IgD-negative memory B cell (primary cell): Measurements from ENCODE around the gene TRIM38. TPM values are rescaled to one million over a fixed set of nuclear protein-coding genes. Genes with fewer than 3 reads are reported as not detected.
"Not testable (repeated sequence)": the region's sequence is repeated elsewhere in the genome, so short reads cannot be mapped to it uniquely, and the experiment has no call there.

Experiments used
- H3K27ac Mint-ChIP-seq, 3 donors: one replicate each; pipeline ENCODE4 v1.8.0; 2020 to 2022; ENCODE audit warnings: mild to moderate bottlenecking in 3 of 3, mixed read lengths in 3 of 3, moderate library complexity in 1 of 3
- H3K27me3 Mint-ChIP-seq: one replicate; pipeline ENCODE4 v1.8.0; 2021; ENCODE audit warnings: mixed read lengths
- H3K36me3 Mint-ChIP-seq: one replicate; pipeline ENCODE4 v1.8.0; 2020; ENCODE audit warnings: mild to moderate bottlenecking, mixed read lengths
- H3K4me1 Mint-ChIP-seq, 3 donors: one replicate each; pipeline ENCODE4 v1.8.0; 2020 to 2022; ENCODE audit warnings: mixed read lengths in 3 of 3, mild to moderate bottlenecking in 1 of 3
- H3K4me3 Mint-ChIP-seq, 4 donors: one replicate each; pipeline ENCODE4 v1.8.0; 2020 to 2022; ENCODE audit warnings: mild to moderate bottlenecking in 4 of 4, mixed read lengths in 4 of 4, moderate library complexity in 3 of 4
- H3K9me3 Mint-ChIP-seq, 3 donors: one replicate each; pipeline ENCODE4 v1.8.0; 2020 to 2021; ENCODE audit warnings: mixed read lengths in 3 of 3, mild to moderate bottlenecking in 1 of 3
- polyA plus RNA-seq: library from polyadenylated mRNA; unstranded; fragments of 300-500 nt; fragmentation: Illumina TruSeq; gene quantifications from one replicate; pipeline ENCODE4 v1.2.3, GENCODE V29; 2021

The TRIM38 gene
- polyA plus RNA-seq, 1 donor from 2014 or later: 23.7 TPM

- Mint-ChIP-seq H3K36me3 (peaks cover 4% of the 10 kb centered on the region), H3K27ac (no peak overlapping the region), H3K9me3 (no peaks in the 10 kb centered on the region), H3K27me3 (no peaks in the 10 kb centered on the region), H3K4me1 (peaks cover 16 to 29% (median 29%) of the 10 kb centered on the region in 3 donors), H3K4me3 (peak overlapping the region in 1 of 4 donors; percentile 20)
These were observed 35.3 kb downstream of the TRIM38 start for GRCh38 chr6:25997921-25998320.

DNA sequence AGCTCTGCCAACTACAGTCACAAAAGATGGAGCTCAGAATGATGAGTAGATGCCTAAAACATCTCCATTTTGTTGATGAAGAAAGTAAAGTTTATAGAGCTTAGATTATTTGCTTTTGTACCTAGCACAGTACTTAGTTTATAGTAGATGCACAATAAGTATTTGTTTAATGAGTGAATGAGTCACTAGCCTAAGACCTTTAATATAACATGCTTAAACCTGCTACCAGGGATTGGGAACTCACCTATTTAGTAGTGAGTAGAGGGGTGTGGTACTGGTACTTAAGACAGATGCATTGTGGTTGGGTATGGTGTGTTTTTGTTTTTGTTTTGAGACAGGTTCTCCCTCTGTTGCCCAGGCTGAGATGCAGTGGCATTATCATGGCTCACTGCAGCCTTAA, 35.8 kb downstream of the TRIM38 start:
- H3K27ac Mint-ChIP-seq: no peak overlapping the region
- H3K9me3 Mint-ChIP-seq: no peaks in the 10 kb centered on the region
- H3K4me1 Mint-ChIP-seq: peaks cover 16 to 31% (median 29%) of the 10 kb centered on the region in 3 donors
- H3K36me3 Mint-ChIP-seq: peaks cover 5% of the 10 kb centered on the region
- no peaks in the 10 kb centered on the region for H3K27me3 Mint-ChIP-seq
- no peak overlapping the region for H3K4me3 Mint-ChIP-seq

DNA sequence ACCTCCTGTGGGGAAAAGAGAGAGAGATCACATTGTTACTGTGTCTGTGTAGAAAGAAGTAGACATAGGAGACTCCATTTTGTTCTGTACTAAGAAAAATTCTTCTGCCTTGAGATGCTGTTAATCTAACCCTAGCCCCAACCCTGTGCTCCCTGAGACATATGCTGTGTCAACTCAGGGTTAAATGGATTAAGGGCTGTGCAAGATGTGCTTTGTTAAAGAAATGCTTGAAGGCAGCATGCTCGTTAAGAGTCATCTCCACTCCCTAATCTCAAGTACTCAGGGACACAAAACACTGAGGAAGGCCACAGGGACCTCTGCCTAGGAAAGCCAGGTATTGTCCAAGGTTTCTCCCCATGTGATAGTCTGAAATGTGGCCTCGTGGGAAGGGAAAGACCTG, 36.6 kb downstream of the TRIM38 start:
- H3K4me3 Mint-ChIP-seq, H3K27ac Mint-ChIP-seq: not testable (repeated sequence)

DNA sequence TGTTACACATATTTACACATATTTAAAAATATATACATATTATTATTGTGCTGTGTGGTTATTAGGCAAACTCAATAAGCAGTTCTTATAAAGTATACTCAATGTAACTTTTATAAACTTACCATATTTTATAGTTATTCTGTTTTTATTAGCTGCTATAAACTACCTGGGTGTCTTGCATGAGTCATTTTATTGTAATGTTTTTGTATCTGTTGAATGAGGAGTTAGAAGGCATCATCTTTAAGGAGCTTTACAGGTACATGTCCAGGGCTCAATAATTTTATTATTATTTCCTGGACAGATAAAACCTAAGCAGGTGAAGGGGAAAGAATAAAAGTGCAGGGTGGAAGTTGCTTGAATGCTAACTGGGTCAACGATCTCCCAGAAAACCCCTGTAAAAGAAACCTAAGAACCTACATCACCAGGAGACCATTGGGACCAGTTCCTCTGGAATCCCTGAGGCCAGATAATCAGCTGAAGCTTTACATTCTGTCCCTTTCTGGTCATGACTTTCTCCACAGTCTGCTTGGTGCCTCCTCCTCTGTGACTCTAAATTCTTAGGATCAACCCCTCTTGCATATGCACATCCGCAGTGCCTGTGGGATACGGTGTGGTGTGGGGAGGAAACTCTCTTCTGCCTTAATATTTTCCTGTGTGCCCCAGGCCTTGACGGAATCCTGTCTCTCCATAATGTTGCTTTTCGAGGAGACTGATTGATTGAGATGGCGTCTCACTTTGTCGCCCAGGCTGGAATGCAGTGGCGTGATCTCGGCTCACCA, 38.0 kb downstream of the TRIM38 start:
- Mint-ChIP-seq H3K27ac (peak overlapping the region in 1 of 3 donors; percentile 90), H3K4me1 (peaks cover 7 to 21% (median 16%) of the 10 kb centered on the region in 3 donors), H3K9me3 (no peaks in the 10 kb centered on the region), H3K27me3 (no peaks in the 10 kb centered on the region), H3K4me3 (no peak overlapping the region), H3K36me3 (peaks cover 8% of the 10 kb centered on the region)

More for the DNA sequence above, 36.6 kb downstream of the TRIM38 start:
- not testable (repeated sequence) for H3K36me3 Mint-ChIP-seq, H3K9me3 Mint-ChIP-seq, H3K27me3 Mint-ChIP-seq
- peaks cover 10 to 26% (median 21%) of the 10 kb centered on the region in 3 donors for H3K4me1 Mint-ChIP-seq

DNA sequence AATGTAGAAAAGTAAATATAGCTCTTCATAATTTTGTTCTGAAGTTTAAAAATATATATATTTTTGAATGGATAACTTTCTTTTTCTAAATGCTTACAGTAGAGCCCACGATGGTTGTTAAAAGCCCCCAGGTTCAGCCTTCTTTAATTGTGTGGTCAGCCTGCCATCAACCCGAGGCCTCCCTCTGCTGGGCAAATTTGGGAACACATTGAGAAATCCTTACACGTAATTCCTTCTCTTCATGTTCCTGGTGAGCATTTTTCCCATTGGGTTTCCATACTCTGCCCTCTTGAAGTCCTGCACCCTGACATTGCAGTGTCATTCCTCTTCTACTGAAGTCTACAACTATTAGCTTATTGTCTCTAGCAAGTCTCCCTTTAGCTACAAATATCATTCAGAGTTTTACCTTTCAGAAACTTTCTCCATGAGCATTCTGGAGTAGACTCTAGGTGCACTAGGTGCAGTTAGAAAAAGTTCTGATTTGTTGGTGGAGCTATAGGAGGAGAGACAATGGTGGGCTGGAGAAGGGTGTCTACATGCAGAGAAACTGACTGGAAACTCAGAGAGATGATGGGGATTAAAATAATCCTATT, 40.6 kb downstream of the TRIM38 start:
- Mint-ChIP-seq H3K27ac (no peak overlapping the region), H3K9me3 (no peaks in the 10 kb centered on the region), H3K4me1 (peaks cover 0 to 5% (median 2%) of the 10 kb centered on the region in 3 donors), H3K27me3 (no peaks in the 10 kb centered on the region), H3K36me3 (peaks cover 10% of the 10 kb centered on the region), H3K4me3 (no peak overlapping the region)

GRCh38 chr6:26006086-26006939, 43.7 kb downstream of the TRIM38 start:
- Mint-ChIP-seq H3K36me3 (peaks cover 7% of the 10 kb centered on the region), H3K4me3 (no peak overlapping the region), H3K9me3 (no peaks in the 10 kb centered on the region), H3K4me1 (peaks cover 0 to 5% (median under 1%) of the 10 kb centered on the region in 3 donors), H3K27me3 (no peaks in the 10 kb centered on the region), H3K27ac (no peak overlapping the region)

DNA sequence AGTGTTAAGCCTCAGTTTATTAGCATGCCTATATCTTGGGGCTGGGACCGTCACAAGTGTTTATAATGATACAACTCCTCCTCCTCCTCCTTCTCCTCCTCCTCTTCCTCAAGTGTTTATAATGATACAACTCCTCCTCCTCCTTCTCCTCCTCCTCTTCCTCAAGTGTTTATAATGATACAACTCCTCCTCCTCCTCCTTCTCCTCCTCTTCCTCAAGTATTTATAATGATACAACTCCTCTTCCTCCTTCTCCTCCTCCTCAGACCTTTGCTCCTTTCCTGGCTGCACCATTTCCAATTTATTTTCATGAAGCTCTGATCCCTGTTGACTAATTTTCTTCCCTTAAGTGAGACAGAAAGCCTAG, 44.3 kb downstream of the TRIM38 start:
- not testable (repeated sequence) for H3K27me3 Mint-ChIP-seq, H3K9me3 Mint-ChIP-seq, H3K27ac Mint-ChIP-seq, H3K4me3 Mint-ChIP-seq, H3K4me1 Mint-ChIP-seq, H3K36me3 Mint-ChIP-seq

DNA sequence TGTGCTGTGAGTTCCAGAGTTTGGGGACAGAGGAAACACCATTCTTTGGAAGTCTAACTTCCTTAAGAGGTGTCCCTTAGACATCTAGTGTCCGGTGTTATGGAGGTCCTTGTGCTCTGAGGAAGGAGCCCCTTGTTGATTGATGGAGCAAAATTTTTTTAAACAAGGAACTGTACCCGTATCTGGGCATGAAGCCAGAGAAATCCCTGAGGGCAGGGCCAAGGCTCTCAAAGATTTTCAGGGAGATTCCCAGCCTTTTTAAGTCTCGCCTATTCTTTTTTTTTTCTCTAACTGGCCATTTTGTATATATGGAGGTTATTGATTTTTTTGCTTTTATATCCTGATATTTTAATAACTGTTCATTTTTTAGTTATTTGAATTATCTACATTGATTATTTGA, 45.9 kb downstream of the TRIM38 start:
- peaks cover 0 to under 1% (median 0%) of the 10 kb centered on the region in 3 donors for H3K4me1 Mint-ChIP-seq
- no peak overlapping the region for H3K4me3 Mint-ChIP-seq
- no peaks in the 10 kb centered on the region for H3K27me3 Mint-ChIP-seq
- H3K36me3 Mint-ChIP-seq: peaks cover 6% of the 10 kb centered on the region
- no peaks in the 10 kb centered on the region for H3K9me3 Mint-ChIP-seq
- H3K27ac Mint-ChIP-seq: no peak overlapping the region

- H3K4me3 Mint-ChIP-seq: no peak overlapping the region
- no peaks in the 10 kb centered on the region for H3K4me1 Mint-ChIP-seq
- no peaks in the 10 kb centered on the region for H3K9me3 Mint-ChIP-seq
- no peak overlapping the region for H3K27ac Mint-ChIP-seq
- H3K36me3 Mint-ChIP-seq: peaks cover 8% of the 10 kb centered on the region
- no peaks in the 10 kb centered on the region for H3K27me3 Mint-ChIP-seq
These were observed 47.2 kb downstream of the TRIM38 start for GRCh38 chr6:26009817-26010216.

GRCh38 chr6:26012061-26012460, 49.5 kb downstream of the TRIM38 start:
- Mint-ChIP-seq H3K27ac (no peak overlapping the region), H3K9me3 (no peaks in the 10 kb centered on the region)

DNA sequence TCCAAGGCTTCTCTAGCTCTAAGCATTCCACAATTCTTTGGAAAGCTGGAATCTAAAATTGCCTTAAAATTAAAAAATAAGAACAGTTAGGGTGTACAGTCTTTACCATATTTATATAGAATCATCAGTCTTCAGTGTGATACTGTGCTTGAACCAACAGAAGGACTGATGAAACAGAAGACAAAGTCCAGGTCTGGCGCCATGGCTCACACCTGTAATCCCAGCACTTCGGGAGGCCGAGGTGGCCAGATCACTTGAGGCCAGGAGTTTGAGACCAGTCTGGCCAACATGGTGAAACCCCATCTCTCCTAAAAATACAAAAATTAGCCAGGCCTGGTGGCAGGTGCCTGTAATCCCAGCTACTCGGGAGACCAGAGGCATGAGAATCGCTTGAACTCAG, 51.8 kb downstream of the TRIM38 start:
- not testable (repeated sequence) for H3K4me3 Mint-ChIP-seq, H3K4me1 Mint-ChIP-seq, H3K9me3 Mint-ChIP-seq, H3K36me3 Mint-ChIP-seq, H3K27me3 Mint-ChIP-seq
- H3K27ac Mint-ChIP-seq: peak overlapping the region in 1 of 3 donors; percentile 26

More at GRCh38 chr6:26012061-26012460, 49.5 kb downstream of the TRIM38 start:
- no peaks in the 10 kb centered on the region for H3K27me3 Mint-ChIP-seq
- H3K4me1 Mint-ChIP-seq: no peaks in the 10 kb centered on the region
- H3K4me3 Mint-ChIP-seq: no peak overlapping the region
- H3K36me3 Mint-ChIP-seq: peaks cover 6% of the 10 kb centered on the region

- Mint-ChIP-seq H3K27ac (no peak overlapping the region), H3K36me3 (peaks cover 6% of the 10 kb centered on the region), H3K9me3 (peaks cover 0 to 7% (median 2%) of the 10 kb centered on the region in 3 donors), H3K4me1 (peaks cover 0 to under 1% (median 0%) of the 10 kb centered on the region in 3 donors), H3K4me3 (peak overlapping the region in 1 of 4 donors; percentile 58), H3K27me3 (no peaks in the 10 kb centered on the region)
These were observed 53.8 kb downstream of the TRIM38 start for GRCh38 chr6:26016245-26016962.

- Mint-ChIP-seq H3K27me3 (no peaks in the 10 kb centered on the region), H3K36me3 (peaks cover 6% of the 10 kb centered on the region), H3K4me3 (peak overlapping the region; percentile 58 to 89 (median 67)), H3K4me1 (peaks cover 1 to 7% (median 3%) of the 10 kb centered on the region in 3 donors), H3K27ac (peak overlapping the region in 2 of 3 donors; percentile 39 to 52), H3K9me3 (peaks cover 0 to 7% (median 2%) of the 10 kb centered on the region in 3 donors)
These were observed 54.5 kb downstream of the TRIM38 start for GRCh38 chr6:26016963-26017631.

GRCh38 chr6:26017632-26017966, 55.0 kb downstream of the TRIM38 start:
- H3K36me3 Mint-ChIP-seq: peaks cover 6% of the 10 kb centered on the region
- peak overlapping the region; percentile 35 to 52 (median 39) for H3K27ac Mint-ChIP-seq
- H3K27me3 Mint-ChIP-seq: no peaks in the 10 kb centered on the region
- peaks cover 3 to 9% (median 8%) of the 10 kb centered on the region in 3 donors for H3K4me1 Mint-ChIP-seq
- peaks cover 0 to 7% (median 2%) of the 10 kb centered on the region in 3 donors for H3K9me3 Mint-ChIP-seq
- peak overlapping the region; percentile 58 to 89 (median 67) for H3K4me3 Mint-ChIP-seq
